OCI-LY3 (cell line): ENCODE results near the gene GLOD4.

Experiments used
- EZH2phosphoT487 ChIP-seq: fragments of 200-600 bp; shearing (Covaris generic); IDR thresholded peaks from 2 replicates; pipeline ENCODE4 v1.6.1; 2018; ENCODE audit warnings: antibody characterized with exemption, mixed run types, low read depth
- TF ChIP-seq, protein P1 (sequence below): fragments of 200-600, 300-600 bp; sonication (generic); IDR thresholded peaks from 2 replicates; pipeline ENCODE4 v1.5.1; 2014; ENCODE audit warnings: antibody characterized with exemption, low read length, low read depth

DNA sequence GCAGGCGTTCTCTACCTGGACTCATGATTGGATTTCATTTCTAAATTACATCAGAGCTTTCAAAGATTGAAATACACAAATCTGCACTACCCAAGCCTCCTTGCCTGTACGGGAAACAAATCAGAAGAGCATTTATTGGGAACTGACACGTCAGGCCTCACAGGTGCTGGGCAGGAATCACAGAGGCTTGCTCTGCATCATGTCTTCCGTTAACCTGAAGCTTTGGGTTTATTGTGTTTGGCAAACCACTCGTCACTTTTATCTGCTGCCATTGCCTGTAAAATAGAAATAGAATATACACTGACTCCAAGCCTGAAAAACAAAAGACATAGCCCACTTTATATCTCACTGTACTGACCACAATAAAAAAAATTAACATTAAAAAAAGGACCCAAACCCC, 22.1 kb downstream of the GLOD4 start:
- TF ChIP-seq, protein P1, sequence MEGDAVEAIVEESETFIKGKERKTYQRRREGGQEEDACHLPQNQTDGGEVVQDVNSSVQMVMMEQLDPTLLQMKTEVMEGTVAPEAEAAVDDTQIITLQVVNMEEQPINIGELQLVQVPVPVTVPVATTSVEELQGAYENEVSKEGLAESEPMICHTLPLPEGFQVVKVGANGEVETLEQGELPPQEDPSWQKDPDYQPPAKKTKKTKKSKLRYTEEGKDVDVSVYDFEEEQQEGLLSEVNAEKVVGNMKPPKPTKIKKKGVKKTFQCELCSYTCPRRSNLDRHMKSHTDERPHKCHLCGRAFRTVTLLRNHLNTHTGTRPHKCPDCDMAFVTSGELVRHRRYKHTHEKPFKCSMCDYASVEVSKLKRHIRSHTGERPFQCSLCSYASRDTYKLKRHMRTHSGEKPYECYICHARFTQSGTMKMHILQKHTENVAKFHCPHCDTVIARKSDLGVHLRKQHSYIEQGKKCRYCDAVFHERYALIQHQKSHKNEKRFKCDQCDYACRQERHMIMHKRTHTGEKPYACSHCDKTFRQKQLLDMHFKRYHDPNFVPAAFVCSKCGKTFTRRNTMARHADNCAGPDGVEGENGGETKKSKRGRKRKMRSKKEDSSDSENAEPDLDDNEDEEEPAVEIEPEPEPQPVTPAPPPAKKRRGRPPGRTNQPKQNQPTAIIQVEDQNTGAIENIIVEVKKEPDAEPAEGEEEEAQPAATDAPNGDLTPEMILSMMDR, result no peak
- TF ChIP-seq EZH2phosphoT487, result no peak
